MM.1S (cell line): ENCODE measurements around the gene SLC22A2.

Experiments
- DNase-seq: peaks from one replicate; pipeline ENCODE4 v3.0.0-alpha.2; 2015
- H2AFZ ChIP-seq: fragments of 300-600 bp; sonication (generic); 2 replicates; pipeline ENCODE4 v1.6.0; 2016; ENCODE audit warnings: antibody characterized with exemption, low read length
- H3F3A ChIP-seq: fragments of 300-600 bp; sonication (generic); 2 replicates; pipeline ENCODE4 v1.6.1; 2016; ENCODE audit warnings: mild to moderate bottlenecking, antibody characterized with exemption, low read length, moderate library complexity, mixed read lengths; ENCODE audit not compliant: insufficient read depth
- H3K27ac ChIP-seq: fragments of 300-600 bp; sonication (generic); 2 replicates; pipeline ENCODE4 v1.5.1; 2016; ENCODE audit warnings: mild to moderate bottlenecking, low read length
- H3K27me3 ChIP-seq: fragments of 300-600 bp; sonication (generic); replicated peaks from 2 replicates; pipeline ENCODE4 v1.6.0; 2016; ENCODE audit warnings: low read length; ENCODE audit not compliant: insufficient read depth
- H3K36me3 ChIP-seq: fragments of 300-600 bp; sonication (generic); replicated peaks from 2 replicates; pipeline ENCODE4 v1.6.1; 2016; ENCODE audit warnings: mild to moderate bottlenecking, low read length, mixed read lengths; ENCODE audit not compliant: insufficient read depth
- H3K4me1 ChIP-seq: fragments of 300-600 bp; sonication (generic); 2 replicates; pipeline ENCODE4 v1.6.1; 2016; ENCODE audit warnings: low read length, mixed read lengths
- H3K4me2 ChIP-seq: fragments of 300-600 bp; sonication (generic); 2 replicates; pipeline ENCODE4 v1.6.0; 2016; ENCODE audit warnings: low read depth, low read length
- H3K4me3 ChIP-seq: fragments of 300-600 bp; sonication (generic); 2 replicates; pipeline ENCODE4 v1.5.1; 2016; ENCODE audit warnings: low read length, mixed read lengths
- H3K79me2 ChIP-seq: fragments of 300-600 bp; sonication (generic); 2 replicates; pipeline ENCODE4 v1.6.1; 2016; ENCODE audit warnings: mixed run types, low read length, mixed read lengths
- H3K9ac ChIP-seq: fragments of 300-600 bp; sonication (generic); 2 replicates; pipeline ENCODE4 v1.6.1; 2016; ENCODE audit warnings: low read length, mixed read lengths
- H3K9me2 ChIP-seq: fragments of 300-600 bp; sonication (generic); replicated peaks from 2 replicates; pipeline ENCODE4 v1.6.1; 2016; ENCODE audit warnings: mild to moderate bottlenecking, low read length, mixed read lengths; ENCODE audit not compliant: insufficient read depth
- H3K9me3 ChIP-seq: fragments of 300-600 bp; sonication (generic); replicated peaks from 2 replicates; pipeline ENCODE4 v1.6.1; 2016; ENCODE audit warnings: mild to moderate bottlenecking, low read length, mixed read lengths; ENCODE audit not compliant: insufficient read depth
- H4K20me1 ChIP-seq: fragments of 300-600 bp; sonication (generic); 2 replicates; pipeline ENCODE4 v1.6.1; 2016; ENCODE audit warnings: mild to moderate bottlenecking, low read length, moderate library complexity, mixed read lengths; ENCODE audit not compliant: insufficient read depth
- EZH2 ChIP-seq: fragments of 300-600 bp; sonication (generic); optimal IDR thresholded peaks from 2 replicates; pipeline ENCODE3; 2017; ENCODE audit warnings: low read depth, mild to moderate bottlenecking, antibody characterized with exemption, low read length, mixed read lengths
- EZH2phosphoT487 ChIP-seq: fragments of 300-600 bp; sonication (generic); IDR thresholded peaks from 2 replicates; pipeline ENCODE4 v1.6.1; 2018; ENCODE audit warnings: antibody characterized with exemption, low read length
- TF ChIP-seq, protein P1 (sequence below): fragments of 300-600 bp; sonication (generic); IDR thresholded peaks from 2 replicates; pipeline ENCODE4 v1.5.1; 2016; ENCODE audit warnings: antibody characterized with exemption, low read length, mixed read lengths

Gene SLC22A2

DNA sequence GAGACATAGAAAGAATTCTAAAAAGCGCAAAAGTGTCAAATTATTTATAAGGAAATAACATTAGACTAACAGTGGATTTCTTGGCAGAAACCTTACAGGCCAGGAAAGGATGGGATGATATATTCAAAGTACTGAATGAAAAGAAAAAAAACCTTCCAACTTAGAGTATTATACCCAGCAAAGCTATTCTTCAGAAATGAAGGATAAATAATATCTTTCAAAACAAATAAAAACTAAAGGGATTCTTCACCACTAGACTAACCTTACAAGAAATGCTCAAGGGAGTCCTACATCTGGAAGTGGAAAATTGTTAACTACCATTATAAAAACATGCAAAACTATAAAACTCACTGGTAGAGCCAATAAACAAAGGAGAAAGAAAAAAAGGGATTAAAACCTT lies 65.8 kb downstream of the SLC22A2 start:
- H3K9me3 ChIP-seq, result no peaks in the 10 kb centered on the region
- no peak overlapping the region for H3K27ac ChIP-seq
- TF ChIP-seq, protein P1, sequence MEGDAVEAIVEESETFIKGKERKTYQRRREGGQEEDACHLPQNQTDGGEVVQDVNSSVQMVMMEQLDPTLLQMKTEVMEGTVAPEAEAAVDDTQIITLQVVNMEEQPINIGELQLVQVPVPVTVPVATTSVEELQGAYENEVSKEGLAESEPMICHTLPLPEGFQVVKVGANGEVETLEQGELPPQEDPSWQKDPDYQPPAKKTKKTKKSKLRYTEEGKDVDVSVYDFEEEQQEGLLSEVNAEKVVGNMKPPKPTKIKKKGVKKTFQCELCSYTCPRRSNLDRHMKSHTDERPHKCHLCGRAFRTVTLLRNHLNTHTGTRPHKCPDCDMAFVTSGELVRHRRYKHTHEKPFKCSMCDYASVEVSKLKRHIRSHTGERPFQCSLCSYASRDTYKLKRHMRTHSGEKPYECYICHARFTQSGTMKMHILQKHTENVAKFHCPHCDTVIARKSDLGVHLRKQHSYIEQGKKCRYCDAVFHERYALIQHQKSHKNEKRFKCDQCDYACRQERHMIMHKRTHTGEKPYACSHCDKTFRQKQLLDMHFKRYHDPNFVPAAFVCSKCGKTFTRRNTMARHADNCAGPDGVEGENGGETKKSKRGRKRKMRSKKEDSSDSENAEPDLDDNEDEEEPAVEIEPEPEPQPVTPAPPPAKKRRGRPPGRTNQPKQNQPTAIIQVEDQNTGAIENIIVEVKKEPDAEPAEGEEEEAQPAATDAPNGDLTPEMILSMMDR, result no peak
- no peak for TF ChIP-seq EZH2
- no peak for TF ChIP-seq EZH2phosphoT487
- no peaks in the 10 kb centered on the region for H3F3A ChIP-seq
- no peaks in the 10 kb centered on the region for H3K36me3 ChIP-seq
- H3K4me2 ChIP-seq, result no peak overlapping the region
- H3K9ac ChIP-seq, result no peak overlapping the region
- H3K79me2 ChIP-seq, result no peaks in the 10 kb centered on the region
- H4K20me1 ChIP-seq, result no peaks in the 10 kb centered on the region
- H3K9me2 ChIP-seq, result no peaks in the 10 kb centered on the region
- H3K27me3 ChIP-seq, result no peaks in the 10 kb centered on the region
- no peak overlapping the region for H2AFZ ChIP-seq
- H3K4me3 ChIP-seq, result no peak overlapping the region
- DNase-seq, result no peak
- H3K4me1 ChIP-seq, result no peaks in the 10 kb centered on the region

DNA sequence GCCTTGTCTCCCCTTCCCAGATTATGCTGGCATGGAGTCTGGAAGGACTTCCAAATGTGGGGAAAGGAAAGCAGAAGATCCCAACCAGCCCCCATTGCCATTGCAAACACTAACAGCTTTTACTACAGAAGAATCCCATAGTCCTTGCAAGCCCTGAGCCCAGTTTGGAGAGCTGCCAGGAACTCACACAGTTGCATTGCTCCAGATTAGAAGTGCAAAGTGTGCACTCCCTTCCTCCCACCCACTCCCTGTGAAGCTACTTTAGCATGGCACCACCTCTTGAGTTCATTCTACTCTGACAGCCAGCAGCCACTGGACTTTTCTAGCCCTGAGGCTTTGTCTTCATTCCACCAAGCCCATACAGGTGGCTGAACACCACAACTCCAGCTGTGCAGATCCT lies 67.6 kb downstream of the SLC22A2 start:
- Histone ChIP-seq H4K20me1 (no peaks in the 10 kb centered on the region), H3K9me3 (no peaks in the 10 kb centered on the region), H3K36me3 (no peaks in the 10 kb centered on the region), H3K27me3 (no peaks in the 10 kb centered on the region), H3K79me2 (no peaks in the 10 kb centered on the region), H3K4me1 (no peaks in the 10 kb centered on the region), H3K4me2 (no peak overlapping the region), H3K9ac (no peak overlapping the region), H3K4me3 (no peak overlapping the region), H3F3A (no peaks in the 10 kb centered on the region), H3K9me2 (no peaks in the 10 kb centered on the region), H3K27ac (no peak overlapping the region), H2AFZ (no peak overlapping the region)
- DNase-seq, result no peak
- TF ChIP-seq, protein P1, result no peak
- TF ChIP-seq EZH2phosphoT487 (no peak), EZH2 (no peak)

DNA sequence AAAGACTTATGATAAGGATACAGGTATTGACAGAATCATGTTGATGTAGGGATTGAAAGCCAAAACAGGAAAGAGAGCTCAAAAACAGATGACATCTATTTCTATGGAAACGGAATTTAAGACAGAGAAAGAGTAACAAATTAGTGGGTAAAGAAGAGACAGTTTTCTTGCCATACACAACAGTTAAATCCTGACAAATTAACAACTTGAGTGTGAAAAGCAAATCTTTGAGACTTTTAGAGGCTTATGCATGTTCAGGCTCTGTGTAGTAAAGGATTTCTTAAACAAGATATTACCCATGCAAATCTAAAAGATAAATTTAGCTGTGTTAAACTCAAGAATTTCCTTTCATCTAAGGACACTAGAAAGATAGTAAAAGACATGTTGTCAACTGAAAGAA lies 68.5 kb downstream of the SLC22A2 start:
- Histone ChIP-seq H3K27me3 (no peaks in the 10 kb centered on the region), H4K20me1 (no peaks in the 10 kb centered on the region), H3K9me2 (no peaks in the 10 kb centered on the region), H3K4me3 (no peak overlapping the region), H3K4me1 (no peaks in the 10 kb centered on the region), H3K9ac (no peak overlapping the region), H3K9me3 (no peaks in the 10 kb centered on the region), H3K27ac (no peak overlapping the region), H2AFZ (no peak overlapping the region), H3K79me2 (no peaks in the 10 kb centered on the region), H3F3A (no peaks in the 10 kb centered on the region), H3K36me3 (no peaks in the 10 kb centered on the region), H3K4me2 (no peak overlapping the region)
- no peak for TF ChIP-seq EZH2phosphoT487
- no peak for TF ChIP-seq EZH2
- TF ChIP-seq, protein P1, result no peak
- no peak for DNase-seq
